ENCODE results near the gene RBM3.

RBM3 gene

DNA sequence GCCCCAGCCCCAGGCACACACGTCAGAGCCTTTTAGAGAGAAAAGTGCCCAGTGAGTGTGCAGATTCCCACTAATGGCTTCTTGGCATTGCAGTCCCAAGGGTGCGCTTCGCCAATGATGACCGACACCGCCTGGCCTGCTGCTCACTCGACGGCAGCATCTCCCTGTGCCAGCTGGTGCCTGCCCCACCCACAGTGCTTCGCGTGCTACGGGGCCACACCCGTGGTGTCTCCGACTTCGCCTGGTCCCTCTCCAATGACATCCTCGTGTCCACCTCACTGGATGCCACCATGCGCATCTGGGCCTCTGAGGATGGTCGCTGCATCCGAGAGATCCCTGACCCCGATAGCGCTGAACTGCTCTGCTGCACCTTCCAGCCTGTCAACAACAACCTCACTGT is 25.9 kb downstream of the RBM3 start:
- Histone ChIP-seq H3K36me3 (peaks cover 10% of the 10 kb centered on the region), H3K27ac (no peak overlapping the region)
- DNase-seq = no peak

DNA sequence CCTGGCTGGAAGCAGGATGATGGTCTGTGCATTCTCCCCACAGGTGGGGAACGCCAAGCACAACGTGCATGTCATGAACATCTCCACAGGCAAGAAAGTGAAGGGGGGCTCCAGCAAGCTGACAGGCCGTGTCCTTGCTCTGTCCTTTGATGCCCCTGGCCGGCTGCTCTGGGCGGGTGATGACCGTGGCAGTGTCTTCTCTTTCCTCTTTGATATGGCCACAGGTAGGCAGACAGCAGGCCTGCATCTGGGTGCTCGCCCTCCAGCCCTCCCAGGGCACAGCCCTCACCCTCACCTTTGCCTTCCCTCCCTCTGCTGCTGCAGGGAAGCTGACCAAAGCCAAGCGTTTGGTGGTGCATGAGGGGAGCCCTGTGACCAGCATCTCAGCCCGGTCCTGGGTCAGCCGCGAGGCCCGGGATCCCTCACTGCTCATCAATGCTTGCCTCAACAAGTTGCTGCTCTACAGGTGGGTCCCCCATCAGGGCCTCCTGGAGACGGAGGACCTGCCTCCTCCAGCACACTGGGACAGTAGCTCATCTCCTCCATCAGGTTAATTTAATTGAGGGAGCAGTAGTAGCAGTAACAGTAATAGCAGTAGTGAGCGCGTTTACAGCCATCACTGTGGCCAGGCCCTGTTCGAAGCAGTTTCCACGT is 27.6 kb downstream of the RBM3 start:
- DNase-seq = no peak
- Histone ChIP-seq H3K27ac (no peak overlapping the region), H3K9me3 (ENCODE audit: severe bottlenecking) (no peaks in the 10 kb centered on the region), H3K36me3 (peaks cover 10% of the 10 kb centered on the region), H3K27me3 (ENCODE audit: insufficient read depth, low read depth, severe bottlenecking) (peaks cover 6% of the 10 kb centered on the region), H3K4me3 (ENCODE audit: low read depth, low read length) (no peak overlapping the region)
- TF ChIP-seq, protein P1, sequence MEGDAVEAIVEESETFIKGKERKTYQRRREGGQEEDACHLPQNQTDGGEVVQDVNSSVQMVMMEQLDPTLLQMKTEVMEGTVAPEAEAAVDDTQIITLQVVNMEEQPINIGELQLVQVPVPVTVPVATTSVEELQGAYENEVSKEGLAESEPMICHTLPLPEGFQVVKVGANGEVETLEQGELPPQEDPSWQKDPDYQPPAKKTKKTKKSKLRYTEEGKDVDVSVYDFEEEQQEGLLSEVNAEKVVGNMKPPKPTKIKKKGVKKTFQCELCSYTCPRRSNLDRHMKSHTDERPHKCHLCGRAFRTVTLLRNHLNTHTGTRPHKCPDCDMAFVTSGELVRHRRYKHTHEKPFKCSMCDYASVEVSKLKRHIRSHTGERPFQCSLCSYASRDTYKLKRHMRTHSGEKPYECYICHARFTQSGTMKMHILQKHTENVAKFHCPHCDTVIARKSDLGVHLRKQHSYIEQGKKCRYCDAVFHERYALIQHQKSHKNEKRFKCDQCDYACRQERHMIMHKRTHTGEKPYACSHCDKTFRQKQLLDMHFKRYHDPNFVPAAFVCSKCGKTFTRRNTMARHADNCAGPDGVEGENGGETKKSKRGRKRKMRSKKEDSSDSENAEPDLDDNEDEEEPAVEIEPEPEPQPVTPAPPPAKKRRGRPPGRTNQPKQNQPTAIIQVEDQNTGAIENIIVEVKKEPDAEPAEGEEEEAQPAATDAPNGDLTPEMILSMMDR (IDR thresholded peaks at IDR 0.05; ENCODE audit: low read depth, low read length) = no peak

More for the DNA sequence above, 25.9 kb downstream of the RBM3 start:
- Histone ChIP-seq H3K27me3 (ENCODE audit: insufficient read depth, low read depth, severe bottlenecking) (peaks cover 7% of the 10 kb centered on the region), H3K4me3 (ENCODE audit: low read depth, low read length) (no peak overlapping the region), H3K9me3 (ENCODE audit: severe bottlenecking) (no peaks in the 10 kb centered on the region)
- TF ChIP-seq, protein P1 (IDR thresholded peaks at IDR 0.05; ENCODE audit: low read depth, low read length) = no peak

DNA sequence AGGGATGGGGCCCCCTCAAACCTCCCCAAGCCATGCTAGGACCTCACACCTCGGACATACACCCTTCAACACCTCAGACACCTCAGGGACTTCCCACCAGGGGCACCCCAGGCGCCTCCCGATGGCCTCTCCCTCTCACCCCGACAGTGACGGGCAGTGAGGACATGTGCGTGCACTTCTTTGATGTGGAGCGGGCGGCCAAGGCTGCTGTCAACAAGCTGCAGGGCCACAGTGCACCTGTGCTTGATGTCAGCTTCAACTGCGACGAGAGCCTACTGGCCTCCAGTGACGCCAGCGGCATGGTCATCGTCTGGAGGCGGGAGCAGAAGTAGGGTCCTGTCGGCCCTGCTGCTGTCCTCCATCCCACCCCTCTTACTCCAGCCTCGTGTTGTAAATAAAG is 30.4 kb downstream of the RBM3 start:
- Histone ChIP-seq H3K27me3 (ENCODE audit: insufficient read depth, low read depth, severe bottlenecking) (peaks cover 5% of the 10 kb centered on the region), H3K27ac (no peak overlapping the region), H3K9me3 (ENCODE audit: severe bottlenecking) (no peaks in the 10 kb centered on the region), H3K4me3 (ENCODE audit: low read depth, low read length) (no peak overlapping the region), H3K36me3 (peaks cover 4% of the 10 kb centered on the region)
- no peak for DNase-seq
- TF ChIP-seq, protein P1 (IDR thresholded peaks at IDR 0.05; ENCODE audit: low read depth, low read length) = no peak

DNA sequence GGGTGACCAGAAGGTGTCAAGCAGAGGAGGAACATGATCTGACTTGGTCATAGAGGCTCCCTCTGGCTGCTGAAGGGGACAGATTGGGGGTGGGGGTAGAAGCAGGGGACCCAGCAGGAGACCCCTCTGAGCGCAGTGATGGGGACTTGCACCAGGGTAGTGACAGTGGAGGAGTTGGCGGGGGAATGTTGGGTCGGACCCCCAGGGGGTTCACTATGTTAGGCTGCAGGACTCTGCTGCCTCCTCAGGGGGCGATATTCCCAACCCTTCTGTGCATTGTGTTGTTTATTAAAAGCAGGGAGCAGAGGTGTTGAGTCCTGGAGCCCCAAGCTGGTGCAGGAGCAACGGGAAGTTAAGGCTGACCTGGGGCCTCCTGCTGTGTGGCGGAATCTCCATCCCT is 31.8 kb downstream of the RBM3 start:
- TF ChIP-seq, protein P1 (IDR thresholded peaks at IDR 0.05; ENCODE audit: low read depth, low read length) = no peak
- no peaks in the 10 kb centered on the region; the same call in 1 of the 2 replicates for H3K36me3 ChIP-seq
- no peak overlapping the region for H3K27ac ChIP-seq
- peaks cover 2% of the 10 kb centered on the region for H3K27me3 ChIP-seq (ENCODE audit: insufficient read depth, low read depth, severe bottlenecking)
- H3K4me3 ChIP-seq (ENCODE audit: low read depth, low read length) = no peak overlapping the region
- DNase-seq = no peak
- H3K9me3 ChIP-seq (ENCODE audit: severe bottlenecking) = no peaks in the 10 kb centered on the region

DNA sequence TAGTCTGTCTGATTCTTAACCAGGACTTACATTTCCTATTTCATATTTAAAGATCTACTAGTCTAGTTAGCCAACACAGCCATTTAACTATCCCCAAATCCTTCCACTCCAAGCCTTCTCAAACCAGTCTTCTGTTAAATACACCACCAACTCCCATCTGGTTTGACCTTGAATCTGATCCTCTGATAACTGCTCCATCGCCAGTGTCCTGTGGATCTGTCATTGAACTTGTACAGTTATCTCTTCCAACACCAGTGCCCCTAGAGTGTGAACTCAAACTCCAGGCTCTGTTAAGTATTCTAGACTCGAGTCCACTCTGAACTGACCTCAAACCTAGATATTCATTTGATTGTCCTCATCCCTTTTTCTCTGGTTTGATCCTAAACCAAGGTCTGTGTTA is 37.4 kb downstream of the RBM3 start:
- Histone ChIP-seq H3K4me3 (ENCODE audit: low read depth, low read length) (no peak overlapping the region), H3K27ac (no peak overlapping the region), H3K27me3 (ENCODE audit: insufficient read depth, low read depth, severe bottlenecking) (peaks cover 7% of the 10 kb centered on the region), H3K36me3 (no peaks in the 10 kb centered on the region), H3K9me3 (ENCODE audit: severe bottlenecking) (no peaks in the 10 kb centered on the region)
- DNase-seq = no peak
- TF ChIP-seq, protein P1 (IDR thresholded peaks at IDR 0.05; ENCODE audit: low read depth, low read length) = no peak

Measured in WERI-Rb-1 (cell line).